HepG2 (cell line): ENCODE data around the gene UBTF. TPM values are rescaled to one million over a fixed set of nuclear protein-coding genes. Genes with fewer than 3 reads are reported as not detected.

Experiments
- ATM ChIP-seq: fragments of 450-650 bp; IDR thresholded peaks from 2 replicates; pipeline ENCODE4 v1.7.1; 2017; ENCODE audit warnings: mild to moderate bottlenecking, borderline replicate concordance
- CENPBD1 ChIP-seq: sonication (generic); formaldehyde crosslinking; IDR thresholded peaks from 2 replicates; pipeline ENCODE4 v1.8.0; 2022; ENCODE audit warnings: missing genetic modification reagents, low read depth, mild to moderate bottlenecking, borderline replicate concordance
- DPF2 ChIP-seq: sonication (generic); formaldehyde crosslinking; IDR thresholded peaks from 2 replicates; pipeline ENCODE4 v1.4.0; 2020; ENCODE audit warnings: mild to moderate bottlenecking, low read depth, missing genetic modification reagents, borderline replicate concordance
- HNF4G ChIP-seq, 2 experiments: sonication (generic) in 1 of 2; formaldehyde crosslinking in 1 of 2; IDR thresholded peaks; 2 replicates each; pipeline versions ENCODE4 v1.4.0 to v1.6.1; 2011 to 2020; ENCODE audit warnings: borderline replicate concordance in 2 of 2, low read depth in 2 of 2, mild to moderate bottlenecking in 2 of 2, low read length in 1 of 2, missing genetic modification reagents in 1 of 2, moderate library complexity in 1 of 2
- HNRNPUL1 ChIP-seq: fragments of 200-400 bp; formaldehyde crosslinking; IDR thresholded peaks from 2 replicates; pipeline ENCODE4 v1.6.1; 2017; ENCODE audit warnings: low read depth, mild to moderate bottlenecking, low read length, moderate library complexity
- IRF2 ChIP-seq: IDR thresholded peaks from 2 replicates; pipeline ENCODE4 v1.6.1; 2018; ENCODE audit warnings: missing genetic modification reagents, missing compliant biosample characterization
- MYC ChIP-seq: sonication (generic); formaldehyde crosslinking; IDR thresholded peaks from 2 replicates; pipeline ENCODE4 v1.9.0; 2021; ENCODE audit warnings: missing genetic modification reagents, borderline replicate concordance
- NFAT5 ChIP-seq: sonication (generic); formaldehyde crosslinking; IDR thresholded peaks from 2 replicates; pipeline ENCODE4 v1.4.0; 2020; ENCODE audit warnings: missing genetic modification reagents
- TAF1 ChIP-seq: sonication (generic); formaldehyde crosslinking; IDR thresholded peaks from 2 replicates; pipeline ENCODE4 v1.4.0; 2020; ENCODE audit warnings: missing genetic modification reagents
- TGIF2 ChIP-seq: IDR thresholded peaks from 2 replicates; pipeline ENCODE4 v1.6.1; 2016; ENCODE audit warnings: control low read depth, missing compliant biosample characterization
- THAP7 ChIP-seq: sonication (generic); formaldehyde crosslinking; IDR thresholded peaks from 2 replicates; pipeline ENCODE4 v1.8.1; 2023; ENCODE audit warnings: mild to moderate bottlenecking, missing genetic modification reagents
- ZBED4 ChIP-seq: sonication (generic); formaldehyde crosslinking; IDR thresholded peaks from 2 replicates; pipeline ENCODE4 v1.4.0; 2020; ENCODE audit warnings: missing genetic modification reagents, borderline replicate concordance
- ZBTB7A ChIP-seq: sonication (generic); formaldehyde crosslinking; IDR thresholded peaks from 2 replicates; pipeline ENCODE4 v1.8.0; 2022; ENCODE audit warnings: mild to moderate bottlenecking, missing genetic modification reagents
- ZNF331 ChIP-seq: sonication (generic); formaldehyde crosslinking; IDR thresholded peaks from 2 replicates; pipeline ENCODE4 v1.4.0; 2020; ENCODE audit warnings: missing genetic modification reagents
- ZNF337 ChIP-seq: sonication (generic); formaldehyde crosslinking; IDR thresholded peaks from 2 replicates; pipeline ENCODE4 v1.5.1; 2020; ENCODE audit warnings: missing genetic modification reagents, low read depth, mild to moderate bottlenecking, borderline replicate concordance
- ZNF567 ChIP-seq: sonication (generic); formaldehyde crosslinking; IDR thresholded peaks from 2 replicates; pipeline ENCODE4 v1.8.1; 2023; ENCODE audit warnings: mild to moderate bottlenecking, missing genetic modification reagents, borderline replicate concordance
- ZSCAN21 ChIP-seq: sonication (generic); formaldehyde crosslinking; IDR thresholded peaks from 2 replicates; pipeline ENCODE4 v1.8.0; 2022; ENCODE audit warnings: mild to moderate bottlenecking, missing genetic modification reagents, moderate library complexity, borderline replicate concordance
- polyA plus RNA-seq, 8 experiments: library from polyadenylated mRNA; depleted of rRNA in 3 of 8; stranded (reverse) in 7 of 8; unstranded in 1 of 8; fragments of >200 nt; fragmentation: Illumina TruSeq in 4 of 8; extraction: Trizol in 4 of 8; gene quantifications; 2 replicates each; pipeline versions ENCODE4 v1.2.1 to v1.2.3, GENCODE V29; 2011 to 2016; ENCODE audit warnings: low read depth in 4 of 8, missing spikeins in 1 of 8, mixed read lengths in 1 of 8; ENCODE audit not compliant: insufficient read depth in 1 of 8
- total RNA-seq, 5 experiments: library from RNA; depleted of rRNA; stranded (reverse); fragments of >200 nt; fragmentation: Illumina TruSeq; extraction: Trizol; gene quantifications; 2 replicates each; pipeline ENCODE4 v1.2.3, GENCODE V29; 2016; ENCODE audit warnings: low read depth in 1 of 5

Gene UBTF
- total and polyA plus RNA-seq, 2 of the 13 experiments (the other 11 are each of a cell fraction or from before 2014, with no cell fraction given) = 15.2 to 60.9 TPM

- no peak for TF ChIP-seq ZBTB7A
- no peak for TF ChIP-seq ZBED4 (CRISPR knock-in tag)
- peak; percentile 46; the same call in 1 of the 2 replicates for TF ChIP-seq TGIF2 (CRISPR knock-in tag)
- no peak for TF ChIP-seq ZNF331 (CRISPR knock-in tag)
- TF ChIP-seq HNRNPUL1 = no peak
- no peak for TF ChIP-seq NFAT5 (CRISPR knock-in tag)
- no peak for TF ChIP-seq DPF2
- TF ChIP-seq THAP7 (CRISPR knock-in tag) = no peak
- TF ChIP-seq IRF2 (CRISPR knock-in tag) = peak; percentile 41; the same call in 1 of the 2 replicates
- TF ChIP-seq ZNF337 = no peak
- no peak for TF ChIP-seq TAF1 (CRISPR knock-in tag)
- TF ChIP-seq HNF4G (IDR thresholded peaks at IDR 0.05; ENCODE audit: borderline replicate concordance, low read depth, low read length) = peak; percentile 36; the same call in 1 of the 2 replicates
- no peak for TF ChIP-seq HNF4G (CRISPR knock-in tag; IDR thresholded peaks at IDR 0.05; ENCODE audit: borderline replicate concordance, low read depth)
- no peak for TF ChIP-seq MYC (CRISPR knock-in tag)
- TF ChIP-seq ZSCAN21 (CRISPR knock-in tag) = no peak
- no peak for TF ChIP-seq ZNF567 (CRISPR knock-in tag)
- no peak for TF ChIP-seq ATM
- TF ChIP-seq CENPBD1 = no peak
These were observed 19.7 kb downstream of the UBTF start, which contains the start of gene ATXN7L3 (continued) for GRCh38 chr17:44199553-44200477.
